LHCN-M2 (cell line): Measurements from ENCODE around the gene CENPU. TPM values are rescaled to one million over a fixed set of nuclear protein-coding genes. Genes with fewer than 3 reads are reported as not detected.
"Not testable (repeated sequence)": the region's sequence is repeated elsewhere in the genome, so short reads cannot be mapped to it uniquely, and the experiment has no call there.

Source experiments
- DNase-seq: peaks from one replicate; pipeline ENCODE4 v3.0.0-alpha.2; 2012; ENCODE audit warnings: low read depth
- polyA plus RNA-seq: library from polyadenylated mRNA; unstranded; fragments of >200 nt; gene quantifications from one replicate; pipeline ENCODE4 v1.2.1, GENCODE V29; 2012; ENCODE audit warnings: missing spikeins
- total RNA-seq: library from RNA; depleted of rRNA; stranded (reverse); fragments of >200 nt; gene quantifications from 2 replicates; pipeline ENCODE4 v1.2.3, GENCODE V29; 2014; rRNA removed

The CENPU gene, protein sequence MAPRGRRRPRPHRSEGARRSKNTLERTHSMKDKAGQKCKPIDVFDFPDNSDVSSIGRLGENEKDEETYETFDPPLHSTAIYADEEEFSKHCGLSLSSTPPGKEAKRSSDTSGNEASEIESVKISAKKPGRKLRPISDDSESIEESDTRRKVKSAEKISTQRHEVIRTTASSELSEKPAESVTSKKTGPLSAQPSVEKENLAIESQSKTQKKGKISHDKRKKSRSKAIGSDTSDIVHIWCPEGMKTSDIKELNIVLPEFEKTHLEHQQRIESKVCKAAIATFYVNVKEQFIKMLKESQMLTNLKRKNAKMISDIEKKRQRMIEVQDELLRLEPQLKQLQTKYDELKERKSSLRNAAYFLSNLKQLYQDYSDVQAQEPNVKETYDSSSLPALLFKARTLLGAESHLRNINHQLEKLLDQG
- 73.7 and 85.5 TPM in 2 replicates for total RNA-seq
- 15.5 TPM for polyA plus RNA-seq

DNA sequence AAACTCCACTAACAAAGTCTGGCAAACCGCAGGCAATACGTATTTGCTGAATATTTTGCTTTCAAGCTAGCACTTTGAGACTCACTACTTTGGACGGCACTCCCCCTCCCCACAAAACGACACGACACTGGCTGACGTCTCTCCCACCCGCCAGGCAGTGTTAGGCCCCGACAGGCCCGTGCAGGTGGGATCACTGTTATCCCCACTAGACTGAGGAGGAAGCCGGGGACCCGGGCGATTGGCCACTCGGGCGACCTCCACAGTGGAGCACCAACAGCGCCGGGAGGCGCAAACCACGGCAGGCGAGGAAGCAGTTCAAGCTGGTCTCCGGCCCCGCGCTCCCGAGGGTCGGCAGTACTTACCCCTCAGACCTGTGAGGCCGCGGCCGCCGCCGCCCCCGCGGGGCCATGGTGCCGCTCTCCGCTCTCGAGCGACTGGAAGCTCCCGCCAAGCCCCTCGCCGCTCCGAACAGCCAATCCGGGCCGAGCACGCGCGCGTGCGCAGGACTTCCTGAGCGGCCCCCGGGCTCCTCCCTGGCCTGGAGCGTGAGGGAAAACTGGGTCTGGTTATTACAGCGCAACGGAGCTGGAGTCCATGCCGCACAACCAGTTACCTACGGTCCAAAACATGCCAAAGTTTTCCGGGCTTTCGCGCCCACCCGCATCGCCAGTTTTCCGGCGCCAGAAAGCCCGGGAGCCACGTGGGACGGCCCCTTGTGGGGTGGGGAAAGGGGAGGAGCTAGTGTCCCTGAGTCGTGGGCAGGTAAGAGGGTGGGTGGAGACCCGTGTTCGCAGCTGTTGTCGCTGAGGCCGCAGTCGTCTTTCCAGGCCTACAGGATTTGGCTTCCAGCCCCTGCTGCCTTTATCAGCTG is at the start of gene CENPU:
Gene CENPU (minus strand): TSS at position 443 of the 871 bp plus-strand sequence. CDS start 34 bp downstream, at position 409.
- DNase-seq = peak; percentile 99

DNA sequence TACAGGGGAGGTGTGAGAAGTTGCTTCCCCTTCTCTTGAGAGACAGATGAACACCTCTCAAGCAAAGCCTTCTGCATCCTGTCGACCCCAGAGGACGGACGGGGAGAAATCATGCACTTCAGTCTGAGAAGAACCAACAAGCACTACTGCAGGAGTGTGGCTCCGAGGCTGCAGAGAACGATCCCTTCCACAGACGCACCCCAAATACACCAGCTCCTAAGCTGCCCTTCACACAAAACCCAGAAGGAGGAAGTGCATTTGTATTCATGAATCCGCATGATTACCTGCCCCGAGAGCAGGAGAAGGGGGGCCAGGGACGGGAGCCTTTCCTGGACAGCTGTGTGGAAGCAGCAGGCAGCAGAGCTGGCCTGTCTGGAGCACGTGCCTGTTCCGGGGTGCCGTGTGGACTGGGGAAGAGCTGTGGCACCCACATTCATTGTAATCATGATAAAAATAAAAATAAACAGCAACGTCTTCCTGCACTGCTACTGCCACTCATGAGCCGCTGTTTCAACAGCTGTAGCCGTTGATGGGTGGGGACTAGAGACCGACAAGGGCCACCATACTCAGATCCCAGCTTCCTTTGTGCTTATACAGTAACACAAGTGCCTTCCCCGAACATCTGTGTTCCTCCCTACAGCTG is 49.0 kb upstream of the CENPU start:
- no peak for DNase-seq

DNA sequence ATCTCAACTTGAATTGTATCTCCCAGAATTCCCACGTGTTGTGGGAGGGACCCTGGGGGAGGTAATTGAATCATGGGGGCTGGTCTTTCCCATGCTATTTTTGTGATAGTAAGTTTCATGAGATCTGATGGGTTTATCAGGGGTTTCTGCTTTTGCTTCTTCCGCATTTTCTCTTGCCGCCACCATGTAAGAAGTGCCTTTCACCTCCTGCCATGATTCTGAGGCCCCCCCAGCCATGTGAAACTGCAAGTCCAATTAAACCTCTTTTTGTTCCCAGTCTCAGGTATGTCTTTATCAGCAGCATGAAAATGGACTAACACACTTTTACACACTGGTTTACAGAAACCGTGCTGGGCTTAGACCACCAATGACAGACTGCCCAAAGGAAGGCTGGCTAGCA is 45.3 kb upstream of the CENPU start:
- DNase-seq = not testable (repeated sequence)

DNA sequence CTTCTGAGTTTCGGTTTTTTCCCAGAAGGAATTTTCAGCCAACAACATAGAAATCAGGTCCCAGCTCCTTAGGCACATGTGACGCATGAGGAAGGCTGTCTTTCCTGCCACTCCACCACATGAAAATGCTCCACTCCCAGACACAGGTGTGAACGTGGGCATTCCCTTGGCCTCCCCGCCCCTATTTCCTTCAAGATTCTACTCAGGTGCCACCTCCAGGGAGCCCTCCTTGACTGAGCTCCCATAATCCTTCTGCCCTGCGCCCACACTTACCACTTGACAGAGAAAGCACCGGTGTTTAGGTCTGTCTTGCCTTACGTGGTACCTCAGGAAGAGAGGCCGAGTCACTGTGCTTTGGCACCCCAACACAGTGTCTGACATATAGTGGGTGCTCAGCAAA is 44.4 kb upstream of the CENPU start:
- no peak for DNase-seq

DNA sequence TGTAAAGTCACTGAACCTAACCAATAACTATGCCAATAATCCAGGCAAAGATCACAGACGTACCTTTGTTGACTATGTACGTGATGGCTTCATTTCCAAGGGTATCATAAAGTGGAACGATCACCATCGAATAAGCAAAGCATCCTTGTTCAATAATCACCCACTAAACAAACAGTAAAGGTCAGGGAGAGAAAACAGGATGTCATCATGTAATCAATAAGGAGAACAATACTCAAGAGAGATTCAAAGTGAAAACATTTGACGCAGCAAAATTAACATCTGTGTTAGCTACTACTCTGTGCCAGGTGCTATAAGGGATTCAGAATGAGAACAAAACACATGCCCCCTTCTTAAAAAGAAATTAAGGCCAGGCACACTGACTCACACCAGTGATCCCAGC is 42.9 kb upstream of the CENPU start:
- no peak for DNase-seq

DNA sequence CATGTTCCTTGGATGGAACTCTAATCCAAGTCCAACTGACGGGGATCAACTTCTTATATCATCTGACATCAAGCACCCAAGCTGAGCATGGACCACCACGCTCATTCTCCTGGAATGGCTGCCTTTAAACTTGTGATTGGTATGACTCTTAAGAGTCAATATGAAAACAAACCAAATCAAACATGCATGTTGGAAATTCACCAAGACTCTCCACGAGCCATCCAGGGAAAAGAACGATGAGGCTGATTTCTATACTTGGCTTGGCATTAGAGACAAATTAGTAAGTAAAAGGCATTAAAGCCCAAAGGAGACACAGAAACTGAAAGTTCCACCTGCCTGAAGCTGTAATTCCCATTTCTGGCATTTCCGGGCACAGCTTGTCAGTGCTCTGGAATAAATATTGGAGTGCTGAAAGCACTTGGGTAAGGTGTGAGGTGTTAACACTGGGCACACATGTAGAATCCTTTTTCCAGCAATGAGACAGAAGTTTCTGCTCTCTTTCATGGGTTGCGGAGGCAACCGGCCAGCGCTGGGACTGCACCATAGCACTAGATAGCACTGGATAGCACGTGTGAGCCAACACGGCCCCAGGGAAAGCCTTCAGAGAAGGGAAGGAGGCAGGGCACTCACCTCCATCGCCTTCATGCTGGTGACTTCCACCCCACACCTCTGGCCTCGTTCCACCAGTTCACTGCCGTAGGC is 42.1 kb upstream of the CENPU start:
- no peak for DNase-seq

DNA sequence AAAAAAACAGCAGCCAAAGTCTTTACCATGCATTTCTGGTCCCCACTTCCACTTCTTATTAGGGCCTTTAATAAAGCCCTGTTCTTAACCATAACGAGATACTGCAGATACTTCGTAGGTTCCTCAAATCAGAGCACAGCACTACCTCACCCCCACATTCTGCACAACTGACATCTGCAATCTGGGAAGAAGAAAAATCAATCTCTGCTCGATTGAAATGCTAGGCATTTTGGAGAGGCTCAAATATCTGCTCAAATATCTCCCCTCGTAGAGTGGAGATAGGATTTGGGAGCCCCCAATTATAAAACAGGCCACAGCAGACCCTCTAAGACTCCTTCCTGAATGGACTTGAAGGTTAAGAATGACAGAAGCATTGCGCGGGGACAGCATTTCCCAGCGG is 40.3 kb upstream of the CENPU start:
- DNase-seq = no peak

DNA sequence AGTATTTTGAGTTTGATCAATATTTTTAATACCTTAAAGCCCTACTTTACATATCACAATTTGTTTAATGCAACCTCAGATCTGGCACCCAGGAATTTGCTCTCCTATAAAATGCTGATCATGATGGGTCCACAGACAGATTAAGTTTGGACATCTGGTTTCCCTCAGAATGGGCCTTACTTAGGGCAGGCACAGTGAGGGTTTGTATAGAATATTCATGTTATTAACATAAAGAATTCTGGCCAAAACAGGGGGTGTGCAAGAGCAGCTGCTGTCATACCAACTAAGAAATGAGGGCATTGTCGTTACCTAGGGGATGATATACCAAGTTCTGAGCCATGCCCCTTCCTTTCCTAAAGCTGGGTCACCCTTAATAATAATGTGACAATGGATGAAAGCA is 37.5 kb upstream of the CENPU start:
- DNase-seq = no peak

DNA sequence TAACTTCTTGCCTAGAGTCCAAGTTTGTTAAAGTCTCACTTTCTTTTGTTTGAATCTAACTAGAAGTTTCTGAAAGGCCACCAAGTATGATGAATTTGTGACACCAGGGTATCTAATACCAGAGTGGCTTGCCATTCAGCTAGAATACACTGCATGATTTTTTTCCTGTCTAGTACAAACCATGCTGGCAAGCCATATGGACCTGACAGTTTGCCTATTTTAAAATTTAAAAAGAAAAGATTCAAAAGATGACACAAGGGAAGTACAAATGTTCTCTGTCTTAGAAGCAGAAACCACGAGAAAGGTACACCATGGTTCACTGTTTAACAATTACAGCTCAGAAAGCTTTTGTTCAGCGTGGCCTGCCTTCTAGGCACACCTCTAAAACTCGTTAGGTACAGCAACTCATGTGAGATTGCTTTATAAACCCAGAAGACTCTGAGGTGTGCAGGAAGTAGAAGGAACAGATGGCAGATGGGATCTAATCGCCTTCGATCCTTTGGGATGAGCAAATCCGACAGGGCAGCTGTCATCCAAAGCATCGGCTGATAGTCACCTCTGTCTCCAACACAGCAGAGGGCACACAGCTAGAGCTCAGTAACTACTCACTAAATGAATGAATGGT is 35.4 kb upstream of the CENPU start:
- DNase-seq = no peak

DNA sequence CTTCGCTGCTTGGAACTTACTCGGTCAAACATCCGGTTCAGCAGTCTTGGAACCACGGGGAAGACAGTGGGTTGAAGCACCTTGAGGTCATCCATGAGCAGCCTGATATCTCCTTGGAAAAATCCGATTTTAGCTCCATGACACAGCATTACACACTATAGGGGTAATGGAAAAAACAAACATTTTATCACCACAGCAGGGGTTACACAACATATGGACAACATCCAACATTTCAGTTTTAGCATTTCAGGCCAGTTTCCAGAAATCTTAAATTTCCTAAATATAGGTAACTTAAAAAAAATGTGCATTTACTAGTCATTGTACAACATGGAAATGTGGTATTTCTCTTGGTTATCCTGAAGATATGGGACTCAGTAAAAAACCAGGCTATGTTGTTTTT is 34.4 kb upstream of the CENPU start:
- no peak for DNase-seq

DNA sequence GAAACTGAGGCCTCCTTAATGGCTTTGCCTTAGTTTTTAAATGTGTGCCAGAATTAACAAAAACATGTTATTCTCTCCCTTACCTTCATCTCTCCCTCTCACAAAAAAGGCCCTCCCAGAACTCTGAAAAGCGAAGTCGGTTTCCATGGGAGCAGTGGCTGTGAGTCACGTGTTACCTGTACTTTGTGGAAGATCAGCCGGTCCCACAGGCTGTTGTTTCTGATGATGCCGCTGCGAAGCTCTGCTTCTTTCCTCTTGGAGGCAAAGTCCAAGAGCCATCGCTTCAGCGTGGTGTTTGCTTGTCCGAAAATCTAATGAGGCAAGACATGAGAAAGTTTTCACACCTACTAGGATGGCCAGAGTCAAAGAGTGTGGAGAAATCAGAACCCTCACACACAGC is 32.5 kb upstream of the CENPU start:
- DNase-seq = no peak

DNA sequence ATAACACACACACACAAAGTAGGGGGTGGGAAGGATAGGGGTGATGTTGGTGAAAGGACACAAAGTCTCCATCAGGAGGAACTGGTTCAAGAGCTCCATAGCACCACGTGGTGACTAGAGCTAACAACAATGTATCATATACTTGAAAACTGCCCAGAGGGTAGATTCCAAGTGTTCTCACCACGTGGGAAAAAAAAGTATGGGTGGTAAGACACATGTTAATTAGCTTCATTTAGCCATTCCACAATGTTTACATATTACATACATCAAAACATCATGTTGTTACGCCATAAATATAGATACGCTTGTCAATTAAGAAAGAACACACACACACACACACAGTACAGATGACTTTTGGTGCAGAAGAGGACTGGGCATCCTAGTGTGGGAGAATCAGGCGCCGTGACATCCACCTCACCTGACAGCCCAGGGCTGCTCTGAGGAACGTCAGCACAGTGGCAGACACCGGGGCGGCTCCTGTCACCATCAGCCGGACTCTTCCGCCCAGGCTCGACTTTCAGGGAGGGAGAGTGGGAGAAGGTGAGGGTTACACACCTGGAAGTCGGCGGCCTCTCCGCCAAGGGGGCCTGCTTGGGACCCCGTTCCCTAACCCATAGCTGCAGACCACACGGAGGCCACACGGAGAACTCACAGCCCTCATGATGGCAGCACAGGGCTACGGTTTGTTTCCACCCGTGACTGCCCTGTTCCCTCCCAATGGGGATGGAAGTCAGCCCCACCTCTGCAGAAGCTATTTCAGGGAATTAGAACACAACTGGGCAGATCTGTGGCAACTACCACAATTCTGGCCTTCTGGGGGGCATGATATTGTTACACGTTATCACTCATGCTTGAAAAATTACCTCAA is 31.8 kb upstream of the CENPU start:
- no peak for DNase-seq

DNA sequence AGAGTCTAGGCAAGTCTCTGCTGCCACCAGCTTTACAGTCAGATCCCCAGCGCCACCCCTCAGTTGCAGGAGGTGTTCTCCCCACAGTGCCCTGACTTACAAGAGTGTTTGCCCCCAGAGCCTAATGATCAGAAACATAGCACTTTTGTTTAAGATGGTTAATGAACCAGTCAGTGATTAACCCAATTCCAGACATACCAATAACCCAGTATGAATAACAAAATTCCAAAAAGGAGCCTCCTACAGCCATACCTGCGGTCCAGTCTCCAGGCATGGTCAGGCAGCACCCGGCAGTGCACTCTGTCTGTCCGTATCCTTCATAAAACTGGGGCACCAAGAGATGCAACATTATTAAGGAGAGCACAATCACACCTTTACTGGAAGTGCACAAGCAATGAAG is 30.7 kb upstream of the CENPU start:
- DNase-seq = no peak

DNA sequence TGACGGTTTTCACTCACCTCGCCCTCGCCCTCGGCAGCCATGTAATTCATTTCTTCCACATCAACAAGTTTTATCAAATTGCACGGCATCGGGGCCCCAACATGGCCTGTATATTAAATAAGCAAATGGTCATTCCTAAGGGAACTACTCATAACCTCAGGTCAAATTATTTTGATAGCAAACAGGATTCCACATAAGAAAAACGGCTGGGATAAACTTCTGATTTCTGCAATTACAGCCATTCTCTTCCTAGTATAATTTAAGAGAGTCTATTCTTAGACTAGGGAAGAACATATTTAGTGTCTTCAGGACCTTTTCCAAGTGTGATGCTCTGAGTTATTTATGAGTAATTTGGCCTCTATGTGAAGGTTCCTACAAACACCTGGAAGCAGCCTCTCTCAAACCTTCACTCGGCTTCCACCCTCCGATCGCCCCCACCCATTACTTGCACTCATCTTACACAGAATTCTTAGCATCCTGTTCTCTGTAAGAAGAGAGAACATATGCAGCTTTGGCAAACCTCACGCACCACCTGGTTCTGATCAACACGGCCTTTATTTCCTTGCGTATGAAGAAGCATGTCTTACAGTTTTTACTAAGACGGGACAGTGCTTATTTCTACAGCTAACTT is 29.4 kb upstream of the CENPU start:
- no peak for DNase-seq

DNA sequence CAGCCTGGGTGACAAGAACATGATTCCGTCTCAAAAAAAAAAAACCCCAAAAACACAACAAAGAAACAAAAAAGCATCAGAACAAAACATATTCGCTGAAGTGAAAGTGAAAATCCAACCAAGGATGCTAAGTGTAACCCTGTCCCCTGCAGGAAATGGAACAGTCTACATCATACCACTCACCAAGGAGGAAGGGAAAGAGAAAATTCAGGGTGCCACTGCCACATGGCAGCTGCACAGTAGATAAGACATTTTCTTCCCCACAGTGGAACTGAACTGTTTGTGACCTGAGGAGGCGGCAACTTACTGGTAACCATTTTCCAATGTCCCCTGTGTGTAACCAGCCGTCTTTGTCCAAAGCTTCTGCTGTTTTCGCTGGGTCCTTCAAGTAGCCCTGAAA is 28.2 kb upstream of the CENPU start:
- DNase-seq = no peak

DNA sequence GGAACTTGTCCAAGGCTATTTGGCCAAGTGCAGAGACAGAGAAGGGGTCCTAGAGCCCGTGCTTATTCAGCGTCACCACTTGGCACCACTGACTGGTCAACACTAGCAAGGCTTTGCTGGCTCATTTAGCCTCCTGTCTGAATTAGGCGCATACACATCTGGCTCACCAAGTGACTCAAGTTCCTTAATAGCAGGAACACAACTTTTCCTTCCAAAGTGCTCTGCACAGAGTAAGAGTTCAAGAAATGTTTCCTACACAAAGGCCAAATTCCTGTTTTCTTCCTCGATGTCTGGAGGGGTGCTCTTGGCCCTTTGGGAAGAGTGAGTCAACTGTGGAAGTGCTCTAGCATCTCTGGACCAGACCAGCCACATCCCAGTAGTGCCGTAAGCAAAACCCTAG is 26.8 kb upstream of the CENPU start:
- DNase-seq = no peak

DNA sequence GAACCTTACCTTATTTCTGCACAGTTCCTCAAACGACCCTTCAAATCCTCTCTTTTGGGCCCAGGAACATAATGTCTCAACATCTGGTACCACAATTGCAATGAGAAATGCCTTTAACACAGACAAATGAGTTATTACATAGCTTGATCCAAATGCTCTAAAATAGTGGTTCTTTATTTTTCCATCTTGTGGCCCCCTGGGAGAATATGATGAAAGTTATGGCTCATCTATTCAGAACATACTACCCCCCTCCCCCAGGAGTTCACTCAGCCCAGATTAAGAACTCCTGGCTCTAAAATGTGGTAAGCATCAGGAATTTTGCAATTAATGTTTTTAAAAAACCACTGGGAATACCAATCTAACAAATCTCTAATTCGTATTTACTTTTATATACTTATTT is 23.9 kb upstream of the CENPU start:
- DNase-seq = peak; percentile 60

DNA sequence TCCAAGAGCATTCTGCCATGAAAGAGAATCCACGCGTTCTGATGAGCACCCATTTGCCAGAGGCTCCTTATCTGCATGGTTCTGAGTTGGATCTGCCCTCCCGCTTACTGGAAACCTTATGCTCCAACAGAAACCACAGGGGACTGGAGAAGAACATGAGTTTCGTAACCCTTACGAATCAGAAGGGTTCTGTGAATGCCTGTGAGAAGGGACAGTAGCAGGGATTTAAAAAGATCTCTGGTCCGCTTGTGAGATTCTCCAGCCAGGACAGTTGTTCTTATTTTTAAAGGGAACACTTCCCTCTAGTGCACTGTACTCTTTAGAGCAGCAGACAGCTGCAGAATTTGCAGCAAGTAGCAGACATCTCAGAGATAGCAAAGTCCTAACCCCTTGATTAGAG is 22.5 kb upstream of the CENPU start:
- DNase-seq = peak; percentile 89

DNA sequence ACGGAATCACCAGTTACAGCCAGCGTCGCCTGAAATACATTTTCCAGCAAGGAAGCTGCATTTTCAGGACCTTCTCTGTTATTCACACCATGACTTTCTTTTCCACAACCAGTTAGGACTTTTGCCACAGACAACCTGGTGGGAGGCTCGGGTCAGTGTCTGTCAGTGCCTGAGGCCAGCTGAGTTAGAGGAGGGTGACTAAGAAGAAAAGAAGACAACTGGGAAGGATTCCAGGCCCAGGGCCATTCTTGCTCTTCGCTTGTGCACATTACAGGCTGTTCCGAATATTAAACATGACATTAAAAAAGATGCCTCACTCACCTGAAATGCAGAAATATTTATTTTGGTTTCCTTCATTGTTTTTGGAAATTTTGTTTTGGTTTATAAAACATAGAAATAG is 21.4 kb upstream of the CENPU start:
- peak; percentile 73 for DNase-seq
